PFSK-1 (cell line): ENCODE data around the gene RCN1.

Source experiments
- POLR2AphosphoS5 ChIP-seq: IDR thresholded peaks from 2 replicates; pipeline ENCODE4 v1.6.1; 2012; ENCODE audit warnings: low read depth, mild to moderate bottlenecking, control low read depth, low read length, moderate library complexity
- SIN3A ChIP-seq: IDR thresholded peaks from 2 replicates; pipeline ENCODE4 v1.6.1; 2012; ENCODE audit warnings: mild to moderate bottlenecking, low read length, moderate library complexity, borderline replicate concordance; ENCODE audit not compliant: insufficient read depth
- TAF1 ChIP-seq: IDR thresholded peaks from 2 replicates; pipeline ENCODE4 v1.6.1; 2012; ENCODE audit warnings: low read length, control low read depth, borderline replicate concordance; ENCODE audit not compliant: insufficient read depth
- TF ChIP-seq, protein P1 (sequence below), 2 experiments: IDR thresholded peaks; 2 replicates each; pipeline versions ENCODE4 v1.6.1 to v1.8.0; 2011 to 2012; ENCODE audit warnings: low read depth in 2 of 2, low read length in 2 of 2, control low read depth in 1 of 2, inconsistent platforms in 1 of 2, mild to moderate bottlenecking in 1 of 2, moderate library complexity in 1 of 2; ENCODE audit not compliant: insufficient read depth in 1 of 2

DNA sequence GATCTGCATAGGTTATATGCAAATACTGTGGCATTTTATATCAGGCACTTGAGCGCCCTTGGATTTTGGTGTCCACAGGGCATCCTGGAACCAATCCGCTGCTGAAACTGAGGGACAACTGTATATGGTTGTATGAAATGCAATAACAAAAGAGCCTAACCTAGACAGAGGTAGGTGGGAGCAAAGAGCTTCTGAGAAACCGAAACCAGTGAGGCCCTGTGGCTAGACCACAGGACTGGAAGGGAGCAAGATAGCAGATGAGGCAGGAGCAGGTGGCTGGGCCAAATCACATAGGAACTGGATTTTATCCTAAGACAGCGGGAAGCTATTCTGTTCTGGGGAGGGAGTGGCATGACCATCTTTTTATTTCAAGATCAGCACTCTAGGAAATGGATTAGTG, 30.1 kb downstream of the RCN1 start:
- TF ChIP-seq, protein P1, sequence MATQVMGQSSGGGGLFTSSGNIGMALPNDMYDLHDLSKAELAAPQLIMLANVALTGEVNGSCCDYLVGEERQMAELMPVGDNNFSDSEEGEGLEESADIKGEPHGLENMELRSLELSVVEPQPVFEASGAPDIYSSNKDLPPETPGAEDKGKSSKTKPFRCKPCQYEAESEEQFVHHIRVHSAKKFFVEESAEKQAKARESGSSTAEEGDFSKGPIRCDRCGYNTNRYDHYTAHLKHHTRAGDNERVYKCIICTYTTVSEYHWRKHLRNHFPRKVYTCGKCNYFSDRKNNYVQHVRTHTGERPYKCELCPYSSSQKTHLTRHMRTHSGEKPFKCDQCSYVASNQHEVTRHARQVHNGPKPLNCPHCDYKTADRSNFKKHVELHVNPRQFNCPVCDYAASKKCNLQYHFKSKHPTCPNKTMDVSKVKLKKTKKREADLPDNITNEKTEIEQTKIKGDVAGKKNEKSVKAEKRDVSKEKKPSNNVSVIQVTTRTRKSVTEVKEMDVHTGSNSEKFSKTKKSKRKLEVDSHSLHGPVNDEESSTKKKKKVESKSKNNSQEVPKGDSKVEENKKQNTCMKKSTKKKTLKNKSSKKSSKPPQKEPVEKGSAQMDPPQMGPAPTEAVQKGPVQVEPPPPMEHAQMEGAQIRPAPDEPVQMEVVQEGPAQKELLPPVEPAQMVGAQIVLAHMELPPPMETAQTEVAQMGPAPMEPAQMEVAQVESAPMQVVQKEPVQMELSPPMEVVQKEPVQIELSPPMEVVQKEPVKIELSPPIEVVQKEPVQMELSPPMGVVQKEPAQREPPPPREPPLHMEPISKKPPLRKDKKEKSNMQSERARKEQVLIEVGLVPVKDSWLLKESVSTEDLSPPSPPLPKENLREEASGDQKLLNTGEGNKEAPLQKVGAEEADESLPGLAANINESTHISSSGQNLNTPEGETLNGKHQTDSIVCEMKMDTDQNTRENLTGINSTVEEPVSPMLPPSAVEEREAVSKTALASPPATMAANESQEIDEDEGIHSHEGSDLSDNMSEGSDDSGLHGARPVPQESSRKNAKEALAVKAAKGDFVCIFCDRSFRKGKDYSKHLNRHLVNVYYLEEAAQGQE (IDR thresholded peaks at IDR 0.05; ENCODE audit: insufficient read depth in 1 of 2, low read depth in 2 of 2, low read length in 2 of 2): no peak
- TF ChIP-seq POLR2AphosphoS5 (no peak), TAF1 (no peak), SIN3A (no peak)
